Glutamatergic neuron (in vitro differentiated cells): Measurements from ENCODE around the gene RIMBP3C. TPM values are rescaled to one million over a fixed set of nuclear protein-coding genes. Genes with fewer than 3 reads are reported as not detected.

Source experiments
- total RNA-seq: library from RNA; stranded (reverse); fragmentation: NEBNext Ultra II Directional; extraction: Animal tissue kit (Norgen Biotek cat#: 25700); gene quantifications from one replicate; pipeline ENCODE4 v1.2.1, GENCODE V29; 2021; ENCODE audit not compliant: unreplicated experiment

The RIMBP3C gene
- total RNA-seq, 1 donor from 2014 or later, result 0.22 TPM

Other genes with a start within 250 kb of the RIMBP3C start
- 0.07 TPM for gene RIMBP3B, start 167.7 kb downstream of the RIMBP3C start, total RNA-seq
- gene HIC2, start 134.1 kb downstream of the RIMBP3C start, total RNA-seq, result 60.7 TPM
- gene TMEM191C, start 84.1 kb downstream of the RIMBP3C start, total RNA-seq, result 11.5 TPM
- gene UBE2L3, start 16.3 kb upstream of the RIMBP3C start, total RNA-seq, result 55.9 TPM
- gene YDJC, start 78.6 kb upstream of the RIMBP3C start, total RNA-seq, result 10.3 TPM
- gene CCDC116, start 81.3 kb upstream of the RIMBP3C start, total RNA-seq, result 0.71 TPM
- 24.0 TPM for gene SDF2L1, start 90.8 kb upstream of the RIMBP3C start, total RNA-seq
- 61.6 TPM for gene PPIL2, start 114.6 kb upstream of the RIMBP3C start, total RNA-seq
- 71.2 TPM for gene YPEL1, start 184.3 kb upstream of the RIMBP3C start, total RNA-seq